ENCODE results near the gene PLLP. TPM values are rescaled to one million over a fixed set of nuclear protein-coding genes. Genes with fewer than 3 reads are reported as not detected.
A peak's percentile ranks its signal among the peaks of the same experiment; 100 is the strongest.

PLLP gene
- total and polyA plus RNA-seq, 5 donors, result 6.3 to 13.8 (median 11.7) TPM

DNA sequence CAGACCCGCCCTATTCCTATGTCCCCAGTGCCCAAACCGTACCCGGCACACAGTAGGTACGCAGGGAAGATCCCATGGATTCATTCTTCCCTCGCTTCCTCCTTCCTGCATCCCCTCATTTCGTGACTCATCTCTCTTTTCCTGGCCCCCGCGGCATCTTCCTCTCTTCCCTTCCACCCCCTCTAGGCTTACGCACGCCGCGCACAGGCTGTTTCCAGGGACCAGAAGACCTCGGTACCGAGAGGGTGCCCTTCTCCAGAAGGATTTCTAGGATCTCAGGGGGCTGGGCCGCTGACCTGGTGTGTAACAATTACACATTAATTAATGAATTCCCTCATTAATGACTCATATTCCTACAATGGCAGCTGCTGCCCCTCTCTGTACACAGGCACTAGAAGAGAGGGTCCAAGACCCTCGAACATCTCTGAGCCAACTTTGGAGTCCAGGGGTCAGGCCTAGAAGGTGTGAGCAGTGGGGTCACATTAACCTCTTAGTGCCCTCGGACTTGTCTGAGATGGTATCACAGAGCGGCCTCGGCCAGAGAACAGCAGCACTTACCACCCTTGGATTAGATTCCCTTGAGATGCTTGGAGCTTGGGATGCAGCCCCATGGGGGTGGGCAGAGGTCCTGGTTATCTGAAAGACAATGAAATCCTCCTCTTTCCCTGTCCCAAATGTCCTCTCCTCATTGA is 16.8 kb upstream of the PLLP start:
- DNase-seq, result peak in 2 of 3 donors; percentile 39 to 69
- Histone ChIP-seq H3K4me3 (ENCODE audit: low read length) (no peak overlapping the region), H3K27ac (ENCODE audit: low read length) (no peak overlapping the region), H3K4me1 (ENCODE audit: control insufficient read depth, insufficient read depth, low read length) (peaks cover 4% of the 10 kb centered on the region), H3K27me3 (ENCODE audit: control insufficient read depth, insufficient read depth) (no peaks in the 10 kb centered on the region), H3K9me3 (ENCODE audit: control insufficient read depth, low read length) (no peaks in the 10 kb centered on the region)
- intact Hi-C loops (cut with DNase I), result loop anchor here (2.0 to 10.0 kb wide), 5 partner anchors 116 to 224 kb away; no protein-coding TSS in a partner anchor
- 38% methylated on average over 19 of the region's 19 CpGs for WGBS
- no peak for ATAC-seq

DNA sequence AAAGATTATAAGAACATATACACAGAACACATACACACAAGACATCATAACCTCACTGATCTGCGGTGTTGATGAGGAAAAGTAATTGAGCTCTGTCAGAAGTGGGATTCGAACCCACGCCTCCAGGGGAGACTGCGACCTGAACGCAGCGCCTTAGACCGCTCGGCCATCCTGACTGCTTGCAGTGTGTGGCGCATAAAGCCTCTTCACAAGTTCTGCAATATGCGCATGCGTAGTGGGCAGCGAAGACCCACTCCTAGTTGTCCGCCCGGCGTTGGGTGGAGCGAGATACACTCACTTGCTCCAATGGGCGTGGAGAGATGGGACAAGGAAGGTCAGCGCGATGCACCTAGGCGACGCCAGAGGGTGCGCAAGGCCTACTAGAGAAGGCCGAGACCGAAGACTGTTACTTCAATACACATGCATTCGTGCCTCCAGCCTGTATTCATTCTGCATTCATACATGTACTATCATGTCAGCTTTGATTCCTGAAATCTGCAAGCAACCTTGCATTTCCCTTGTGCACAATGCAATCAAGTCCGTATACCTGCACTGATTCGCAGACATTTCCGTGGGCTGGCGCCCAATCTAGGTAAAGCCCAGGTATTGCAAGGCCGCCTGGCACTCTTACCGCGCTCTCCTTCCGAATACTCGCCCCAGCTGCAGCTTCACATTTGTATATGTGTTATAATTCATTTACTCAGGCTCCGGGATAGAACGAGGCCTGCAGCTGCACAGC is 16.1 kb upstream of the PLLP start:
- 5% methylated on average over 36 of the region's 36 CpGs for WGBS
- Histone ChIP-seq H3K27me3 (ENCODE audit: control insufficient read depth, insufficient read depth) (no peaks in the 10 kb centered on the region), H3K4me3 (ENCODE audit: low read length) (peak overlapping the region; percentile 43), H3K27ac (ENCODE audit: low read length) (no peak overlapping the region), H3K4me1 (ENCODE audit: control insufficient read depth, insufficient read depth, low read length) (peaks cover 4% of the 10 kb centered on the region), H3K9me3 (ENCODE audit: control insufficient read depth, low read length) (no peaks in the 10 kb centered on the region)
- DNase-seq (peak; percentile 98 to 100 (median 99)), ATAC-seq (peak; percentile 92 to 96)
- intact Hi-C loops (cut with DNase I), result loop anchor here (1.0 to 10.0 kb wide), 6 partner anchors 116 to 224 kb away; no protein-coding TSS in a partner anchor

DNA sequence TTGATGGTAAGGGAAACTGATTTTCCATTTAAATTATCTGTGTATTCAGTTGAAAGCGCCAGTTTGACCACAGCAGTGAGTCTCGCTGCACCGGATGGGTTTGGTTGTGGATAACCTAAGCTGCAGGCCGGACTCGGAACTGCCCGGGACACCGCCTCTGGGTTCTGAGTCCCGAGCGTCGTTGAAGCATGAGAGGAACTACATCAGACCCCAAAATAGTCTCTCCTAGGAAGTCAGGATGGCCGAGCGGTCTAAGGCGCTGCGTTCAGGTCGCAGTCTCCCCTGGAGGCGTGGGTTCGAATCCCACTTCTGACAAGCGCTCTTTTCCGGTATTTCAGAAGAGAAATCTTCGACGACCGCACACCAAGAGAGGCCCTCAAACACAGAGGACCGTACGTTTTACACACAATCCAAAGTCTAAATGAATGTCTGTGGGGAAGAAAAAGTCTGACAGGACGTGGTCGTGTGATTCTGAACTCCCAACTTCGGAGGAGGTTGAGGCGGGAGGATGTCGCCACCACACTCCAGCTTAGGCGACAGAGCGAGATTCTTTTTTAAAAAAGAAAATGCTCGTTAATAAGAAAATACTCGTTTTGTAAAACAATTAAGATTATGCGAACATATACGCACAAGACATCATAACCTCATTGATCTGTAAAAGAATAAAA is 15.4 kb upstream of the PLLP start:
- under 1% methylated on average over 35 of the region's 35 CpGs for WGBS
- DNase-seq (peak; percentile 91 to 95 (median 93)), ATAC-seq (peak; percentile 84 to 88)
- Histone ChIP-seq H3K4me3 (ENCODE audit: low read length) (peak overlapping the region; percentile 43), H3K27ac (ENCODE audit: low read length) (peak overlapping the region; percentile 93), H3K9me3 (ENCODE audit: control insufficient read depth, low read length) (no peaks in the 10 kb centered on the region), H3K4me1 (ENCODE audit: control insufficient read depth, insufficient read depth, low read length) (peaks cover 2% of the 10 kb centered on the region), H3K27me3 (ENCODE audit: control insufficient read depth, insufficient read depth) (no peaks in the 10 kb centered on the region)
- intact Hi-C loops (cut with DNase I), result loop anchor here (1.0 to 10.0 kb wide), 7 partner anchors 58 to 225 kb away; no protein-coding TSS in a partner anchor

DNA sequence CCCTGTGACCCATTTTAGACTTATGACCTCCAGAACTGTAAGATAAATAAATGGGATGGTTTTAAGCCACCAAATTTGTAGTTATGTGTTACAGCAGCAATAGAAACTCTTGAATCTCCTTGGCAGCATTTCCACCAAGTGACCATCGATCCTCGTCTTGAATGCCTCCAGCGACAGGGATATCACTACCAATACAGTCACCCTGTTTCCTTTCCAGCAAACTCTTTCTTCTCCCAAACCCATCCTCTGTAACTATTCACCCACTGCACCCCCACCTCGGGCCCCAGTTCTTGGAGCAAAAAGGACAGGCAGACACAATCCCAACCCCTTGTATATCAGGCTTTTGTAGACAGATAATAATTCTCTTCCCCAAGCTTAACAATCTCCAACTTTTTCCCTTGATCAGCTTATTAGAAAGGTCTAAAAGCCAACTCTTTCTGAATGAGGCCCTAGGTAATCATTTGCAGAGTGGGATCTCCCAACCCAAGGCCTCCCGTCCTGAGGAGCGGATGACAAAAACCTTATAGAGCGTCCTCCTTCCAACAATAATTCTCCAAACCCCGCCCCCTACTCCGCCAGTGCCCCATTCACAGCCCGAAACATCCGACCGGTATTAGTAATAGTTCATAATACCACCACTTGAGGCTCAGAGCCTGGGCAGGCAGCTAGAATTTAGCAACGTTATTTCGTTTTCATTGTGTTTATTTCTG is 14.7 kb upstream of the PLLP start:
- Histone ChIP-seq H3K4me3 (ENCODE audit: low read length) (peak overlapping the region; percentile 43), H3K4me1 (ENCODE audit: control insufficient read depth, insufficient read depth, low read length) (peaks cover 2% of the 10 kb centered on the region), H3K27ac (ENCODE audit: low read length) (peak overlapping the region; percentile 93), H3K9me3 (ENCODE audit: control insufficient read depth, low read length) (no peaks in the 10 kb centered on the region), H3K27me3 (ENCODE audit: control insufficient read depth, insufficient read depth) (no peaks in the 10 kb centered on the region)
- 17% methylated on average over 14 of the region's 14 CpGs for WGBS
- DNase-seq, result peak in 1 of 3 donors; percentile 69
- ATAC-seq, result peak; percentile 32 to 47
- intact Hi-C loops (cut with DNase I), result loop anchor here in 1 of 4 donors (5.0 kb wide), 1 partner anchor 57 kb away; no protein-coding TSS in a partner anchor

DNA sequence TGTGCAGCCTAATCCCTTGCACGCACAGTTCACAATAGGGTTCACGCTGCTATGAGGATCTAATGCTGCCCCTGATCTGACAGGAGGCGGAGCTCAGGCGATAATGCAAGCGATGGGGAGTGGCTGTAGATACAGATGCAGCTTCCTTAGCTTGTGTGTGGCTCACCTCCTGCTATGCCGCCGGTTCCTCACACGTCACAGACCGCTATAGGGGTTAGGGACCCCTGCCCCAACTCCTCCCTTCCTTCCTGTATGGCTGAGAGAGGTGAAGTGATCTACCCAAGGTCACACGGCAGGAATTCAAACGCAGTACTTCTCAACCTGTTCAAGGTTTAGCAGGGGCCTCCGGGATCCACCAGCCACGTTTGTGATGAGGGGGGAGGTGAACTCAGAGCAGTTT is 13.4 kb upstream of the PLLP start:
- Histone ChIP-seq H3K9me3 (ENCODE audit: control insufficient read depth, low read length) (no peaks in the 10 kb centered on the region), H3K27me3 (ENCODE audit: control insufficient read depth, insufficient read depth) (no peaks in the 10 kb centered on the region), H3K4me1 (ENCODE audit: control insufficient read depth, insufficient read depth, low read length) (peaks cover 2% of the 10 kb centered on the region), H3K27ac (ENCODE audit: low read length) (no peak overlapping the region), H3K4me3 (ENCODE audit: low read length) (no peak overlapping the region)
- 47% methylated on average over 13 of the region's 13 CpGs for WGBS
- no peak for DNase-seq
- no peak for ATAC-seq
- intact Hi-C loops (cut with DNase I), result loop anchor here in 1 of 4 donors (5.0 kb wide), 1 partner anchor 56 kb away; no protein-coding TSS in a partner anchor

DNA sequence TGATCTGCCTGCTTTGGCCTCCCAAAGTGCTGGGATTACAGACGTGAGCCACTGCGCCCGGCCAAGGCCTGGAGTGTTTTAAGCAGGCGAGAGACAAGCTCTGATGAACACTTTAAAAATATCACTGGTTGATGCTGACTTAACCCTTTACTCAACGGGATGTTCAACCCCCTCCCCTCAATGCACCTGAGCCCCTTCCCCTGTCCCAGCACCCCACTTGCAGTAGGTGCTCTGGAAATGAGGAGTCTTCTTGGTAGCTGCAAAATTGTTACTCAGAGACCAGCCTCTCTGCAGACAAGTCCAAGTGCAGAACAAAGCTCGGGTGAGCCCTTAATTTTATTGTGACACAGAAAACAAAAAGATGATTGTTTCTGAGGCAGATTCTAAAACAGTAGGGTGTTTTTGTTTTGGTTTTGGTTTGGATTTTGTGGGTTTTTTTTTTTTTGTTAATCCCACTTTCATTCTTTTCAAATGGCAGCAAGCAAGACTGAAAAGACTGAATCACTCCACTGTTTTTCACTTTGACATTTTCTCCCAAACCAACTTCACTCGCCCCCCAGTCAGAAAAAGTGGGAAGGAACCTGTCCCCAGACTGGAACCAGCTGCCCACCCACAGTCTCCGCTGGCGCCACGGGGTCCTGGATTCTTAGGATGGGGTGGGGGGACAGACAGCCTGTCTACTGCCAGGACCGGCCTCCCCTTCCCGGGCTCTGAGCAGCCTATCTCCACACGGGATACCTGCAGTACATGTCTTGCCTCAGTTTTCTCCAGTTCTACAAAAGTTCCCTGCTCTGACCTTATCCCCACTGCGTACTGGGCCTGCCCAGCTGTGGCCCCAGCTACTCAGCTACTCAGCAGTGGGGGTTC is 5.2 kb upstream of the PLLP start:
- DNase-seq (no peak), ATAC-seq (peak in 1 of 2 donors; percentile 36)
- Histone ChIP-seq H3K4me3 (ENCODE audit: low read length) (no peak overlapping the region), H3K9me3 (ENCODE audit: control insufficient read depth, low read length) (no peaks in the 10 kb centered on the region), H3K27me3 (ENCODE audit: control insufficient read depth, insufficient read depth) (no peaks in the 10 kb centered on the region), H3K4me1 (ENCODE audit: control insufficient read depth, insufficient read depth, low read length) (no peaks in the 10 kb centered on the region), H3K27ac (ENCODE audit: low read length) (no peak overlapping the region)
- WGBS, result 56% methylated on average over 14 of the region's 14 CpGs
- intact Hi-C loops (cut with DNase I), result no loop called here

DNA sequence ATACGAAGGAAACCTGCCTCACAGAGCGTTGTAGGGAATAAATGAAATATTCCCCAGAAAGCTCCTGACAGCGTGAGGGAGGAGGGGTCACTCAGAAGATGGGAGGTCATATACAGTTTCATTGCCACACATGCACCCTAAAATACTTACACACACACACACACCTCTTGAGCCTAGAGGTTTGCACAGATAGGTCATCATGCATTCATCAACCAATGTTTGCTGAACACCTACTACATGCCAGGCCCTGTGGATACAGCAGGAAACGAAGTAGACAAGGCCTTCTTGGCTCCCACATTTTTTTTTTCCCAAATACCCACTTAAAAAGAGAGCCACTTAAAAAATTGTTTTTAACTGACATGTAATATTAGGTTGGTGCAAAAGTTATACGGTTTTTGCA is 907 bp upstream of the PLLP start:
- DNase-seq (no peak), ATAC-seq (no peak)
- intact Hi-C loops (cut with DNase I), result no loop called here
- no peak overlapping the region for H3K4me3 ChIP-seq (ENCODE audit: low read length)
- no peaks in the 10 kb centered on the region for H3K4me1 ChIP-seq (ENCODE audit: control insufficient read depth, insufficient read depth, low read length)
- no peaks in the 10 kb centered on the region for H3K27me3 ChIP-seq (ENCODE audit: control insufficient read depth, insufficient read depth)
- 76% methylated on average over 5 of the region's 5 CpGs for WGBS
- H3K9me3 ChIP-seq (ENCODE audit: control insufficient read depth, low read length), result no peaks in the 10 kb centered on the region
- no peak overlapping the region for H3K27ac ChIP-seq (ENCODE audit: low read length)

DNA sequence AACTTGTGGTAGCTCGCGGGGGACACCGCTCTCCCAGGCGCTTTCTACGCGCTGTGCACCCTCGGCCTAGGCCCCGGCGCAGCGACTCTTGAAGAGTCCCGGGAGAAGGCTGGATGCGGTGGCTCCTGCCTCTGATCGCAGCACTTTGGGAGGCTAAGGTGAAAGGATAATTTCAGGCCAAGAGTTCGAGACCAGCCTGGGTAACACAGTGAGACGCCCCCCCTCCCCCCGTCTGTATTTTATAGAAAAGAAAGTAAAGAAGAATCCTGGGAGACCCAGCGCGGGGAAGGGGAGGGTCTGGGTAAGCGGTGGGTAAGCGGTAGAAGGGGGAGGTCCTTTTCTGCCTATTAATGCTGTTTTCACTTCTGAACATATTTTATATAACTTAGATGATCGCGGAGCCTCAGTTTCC is 486 bp upstream of the PLLP start:
- Histone ChIP-seq H3K27ac (ENCODE audit: low read length) (no peak overlapping the region), H3K27me3 (ENCODE audit: control insufficient read depth, insufficient read depth) (no peaks in the 10 kb centered on the region), H3K4me1 (ENCODE audit: control insufficient read depth, insufficient read depth, low read length) (no peaks in the 10 kb centered on the region), H3K9me3 (ENCODE audit: control insufficient read depth, low read length) (no peaks in the 10 kb centered on the region), H3K4me3 (ENCODE audit: low read length) (peak overlapping the region; percentile 44)
- intact Hi-C loops (cut with DNase I), result no loop called here
- DNase-seq, result no peak
- peak in 1 of 2 donors; percentile 22 for ATAC-seq
- 16% methylated on average over 22 of the region's 22 CpGs for WGBS

DNA sequence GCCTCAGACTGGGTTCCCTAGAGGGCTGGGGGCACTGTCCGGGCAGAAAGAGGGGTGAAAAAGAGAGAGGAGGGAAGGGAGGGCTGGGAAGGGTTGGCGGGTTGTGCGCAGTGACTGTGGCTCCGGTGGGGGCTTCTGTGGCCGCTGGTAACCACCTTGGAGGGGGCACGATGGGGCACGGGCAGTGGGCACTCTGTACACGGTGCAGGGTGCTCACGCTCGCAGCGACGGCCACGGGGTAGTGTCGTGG is 588 bp downstream of the PLLP start:
- no peaks in the 10 kb centered on the region for H3K9me3 ChIP-seq (ENCODE audit: control insufficient read depth, low read length)
- H3K27me3 ChIP-seq (ENCODE audit: control insufficient read depth, insufficient read depth), result no peaks in the 10 kb centered on the region
- 11% methylated on average over 14 of the region's 14 CpGs for WGBS
- no peak for DNase-seq
- intact Hi-C loops (cut with DNase I), result no loop called here
- peak overlapping the region; percentile 44 for H3K4me3 ChIP-seq (ENCODE audit: low read length)
- H3K4me1 ChIP-seq (ENCODE audit: control insufficient read depth, insufficient read depth, low read length), result no peaks in the 10 kb centered on the region
- peak in 1 of 2 donors; percentile 18 for ATAC-seq
- no peak overlapping the region for H3K27ac ChIP-seq (ENCODE audit: low read length)
